HG02885 (cell line): ENCODE results near the gene SORBS1.
A peak's percentile ranks its signal among the peaks of the same experiment; 100 is the strongest.

Source experiments
- ATAC-seq: cut with Tn5 transposase; IDR thresholded peaks from one replicate; pipeline ENCODE4 v1.9.1; 2021; ENCODE audit warnings: mild to moderate bottlenecking; ENCODE audit not compliant: unreplicated experiment, poor library complexity

The SORBS1 gene

DNA sequence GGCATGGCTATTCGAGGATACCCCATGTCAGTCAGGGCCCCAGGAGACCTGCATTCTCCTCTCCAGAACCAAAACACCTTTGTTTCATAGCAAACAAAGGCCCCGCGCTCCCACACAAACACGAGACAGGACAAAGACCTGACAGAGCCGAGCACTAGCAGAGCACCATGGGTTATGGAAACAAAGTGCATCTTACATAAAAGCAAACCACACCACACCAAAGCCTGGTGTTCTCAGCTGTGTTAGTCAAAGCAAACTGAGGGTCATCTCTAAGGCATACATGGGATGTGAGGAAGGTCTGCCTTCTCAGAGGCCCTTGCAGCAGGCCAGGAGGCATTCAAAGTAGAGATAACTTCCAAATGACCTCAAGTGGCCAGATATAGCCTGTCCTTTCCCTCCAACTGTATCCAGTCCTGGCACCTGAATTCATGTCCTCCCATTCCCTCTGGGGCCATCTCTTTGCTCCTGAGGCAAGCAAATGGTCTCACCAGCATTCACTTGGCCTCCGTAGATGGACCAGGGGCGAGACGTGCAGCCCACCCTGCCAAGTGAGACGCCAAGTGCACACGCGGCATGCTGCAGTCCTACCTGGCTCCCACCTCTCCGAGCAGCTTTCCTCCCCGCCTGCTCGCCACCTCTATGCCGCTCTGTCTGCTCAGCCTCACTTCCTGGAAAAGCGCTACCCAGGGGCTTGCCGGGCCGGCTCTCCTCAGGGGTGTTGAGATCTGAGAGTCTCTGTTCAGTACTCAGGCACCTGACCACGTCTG is 225.1 kb downstream of the SORBS1 start:
- ATAC-seq, result no peak

DNA sequence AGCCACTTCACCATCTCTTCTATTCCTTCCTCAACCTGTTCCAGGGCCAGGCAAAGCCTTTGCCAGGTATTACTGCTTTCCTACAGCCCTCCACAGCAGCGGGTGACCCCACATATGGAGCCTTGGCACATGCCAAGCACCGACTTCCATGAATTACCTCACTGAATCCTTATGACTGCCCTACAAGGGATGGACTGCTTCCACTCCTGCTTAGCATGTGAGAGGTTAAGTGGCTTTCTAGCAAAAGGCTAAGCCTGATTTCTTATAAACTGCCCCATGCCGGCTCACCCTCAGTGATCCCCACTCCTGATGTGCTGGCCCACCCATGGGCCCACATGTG is 226.4 kb downstream of the SORBS1 start:
- ATAC-seq, result no peak

DNA sequence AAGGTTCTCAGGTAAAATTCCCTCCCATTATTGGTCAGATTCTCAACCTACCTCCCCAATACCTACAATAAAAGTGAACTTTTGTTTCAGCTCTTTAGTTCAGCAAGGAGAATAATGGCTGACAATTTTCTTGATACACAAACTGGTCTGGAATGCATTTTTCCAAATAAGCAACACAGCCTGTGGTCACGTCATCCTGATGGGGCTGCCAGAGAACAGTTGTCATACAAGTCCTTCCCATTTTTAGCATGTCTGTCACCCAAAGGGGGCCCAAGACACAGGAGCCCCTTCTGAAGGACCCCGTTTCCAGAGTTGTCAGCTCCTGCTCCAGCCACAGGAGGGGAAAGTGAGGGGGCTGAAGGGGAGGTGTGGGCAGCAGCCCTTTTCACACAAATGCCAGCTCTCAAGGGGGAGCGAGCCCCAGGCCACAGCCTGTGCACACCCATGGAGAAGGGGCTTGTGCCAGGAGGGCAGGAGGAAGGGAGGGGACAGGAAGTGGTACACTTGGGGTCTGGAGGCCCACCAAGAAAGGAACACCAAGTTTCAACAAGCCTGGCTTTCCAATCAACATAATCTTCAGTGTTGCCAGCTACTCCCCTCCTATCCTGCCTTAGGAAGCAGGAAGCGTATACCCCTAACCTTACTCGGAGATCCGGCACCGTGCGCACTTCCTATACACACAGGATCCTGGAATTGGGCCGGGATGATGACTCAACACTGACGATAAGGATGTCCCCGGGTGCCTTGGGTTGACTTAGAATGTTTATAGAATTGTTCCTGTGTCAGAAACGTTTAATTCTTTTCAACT is 227.0 kb downstream of the SORBS1 start:
- no peak for ATAC-seq

DNA sequence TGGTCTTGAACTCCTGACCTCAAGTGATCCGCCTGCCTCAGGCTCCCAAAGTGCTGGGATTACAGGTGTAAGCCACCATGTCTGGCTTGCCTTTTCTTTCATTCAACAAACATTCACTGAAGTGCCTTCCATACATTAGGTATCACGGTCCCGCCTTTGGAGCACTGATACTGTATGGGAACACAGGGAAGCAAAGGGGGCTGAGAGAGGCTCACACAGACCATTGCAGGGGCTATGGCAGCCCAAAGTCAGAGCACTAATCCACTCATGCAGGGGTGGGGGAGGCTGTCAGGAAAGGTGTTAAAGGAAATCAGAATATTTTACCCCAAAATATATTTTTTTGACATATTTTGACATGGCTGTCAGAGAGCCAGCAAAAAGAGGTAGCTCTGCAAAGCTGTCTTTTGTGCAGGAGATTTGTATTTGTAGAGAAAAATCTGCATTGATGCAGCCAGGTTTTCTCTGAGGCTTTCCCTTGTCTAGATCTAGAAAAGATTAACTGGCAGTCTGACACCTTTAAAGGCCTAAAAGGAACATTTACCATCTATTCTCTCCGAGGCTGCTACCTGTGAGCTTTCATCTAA is 228.4 kb downstream of the SORBS1 start:
- ATAC-seq, result no peak

DNA sequence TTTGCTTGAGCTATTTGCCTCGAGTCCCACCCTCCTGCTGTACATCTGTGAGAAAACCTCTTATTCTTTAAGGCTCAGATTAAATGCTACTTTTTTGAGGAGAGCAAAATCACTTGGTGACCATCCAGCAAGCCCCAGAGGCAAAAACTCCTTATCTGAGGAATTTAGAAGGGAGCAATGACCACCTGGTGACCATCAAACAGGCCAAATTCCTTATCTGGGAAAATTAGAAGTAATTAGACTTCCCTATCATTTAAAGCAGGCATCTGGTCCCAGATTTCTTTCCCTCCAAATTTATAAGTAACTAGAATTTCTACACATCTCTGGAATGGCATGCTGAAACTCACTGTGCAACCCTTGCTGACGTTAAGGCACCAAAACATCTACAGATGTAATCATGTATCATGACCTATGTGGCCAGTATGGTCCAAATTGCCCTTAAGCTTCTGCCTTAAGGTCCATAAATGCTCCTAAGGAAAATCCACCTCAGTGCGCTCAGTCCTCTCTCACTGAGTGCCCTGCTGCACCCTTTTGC is 229.5 kb downstream of the SORBS1 start:
- no peak for ATAC-seq

DNA sequence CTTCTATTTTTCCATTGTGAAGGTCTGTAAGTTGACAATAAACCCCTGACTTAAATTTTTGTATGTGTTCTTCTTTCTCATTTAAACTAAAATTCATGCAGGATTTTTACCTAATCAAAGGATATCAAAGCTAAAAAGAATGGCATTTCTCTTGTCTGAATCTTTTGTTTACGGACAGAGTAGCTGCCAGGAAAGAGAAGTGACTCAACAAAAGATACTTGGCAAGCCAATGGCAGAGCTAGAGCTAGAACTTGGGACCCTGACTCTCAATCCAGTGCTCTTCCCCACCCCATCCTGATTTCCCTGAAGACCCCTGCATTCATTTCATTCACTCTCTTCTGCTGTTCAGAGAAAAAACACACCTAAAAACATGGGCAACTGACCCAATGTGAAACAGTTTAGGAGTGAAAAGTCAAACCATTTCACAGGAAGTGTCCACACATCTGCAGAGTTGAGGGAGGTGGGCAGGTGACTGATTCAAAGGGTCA is 230.2 kb downstream of the SORBS1 start:
- ATAC-seq, result no peak

DNA sequence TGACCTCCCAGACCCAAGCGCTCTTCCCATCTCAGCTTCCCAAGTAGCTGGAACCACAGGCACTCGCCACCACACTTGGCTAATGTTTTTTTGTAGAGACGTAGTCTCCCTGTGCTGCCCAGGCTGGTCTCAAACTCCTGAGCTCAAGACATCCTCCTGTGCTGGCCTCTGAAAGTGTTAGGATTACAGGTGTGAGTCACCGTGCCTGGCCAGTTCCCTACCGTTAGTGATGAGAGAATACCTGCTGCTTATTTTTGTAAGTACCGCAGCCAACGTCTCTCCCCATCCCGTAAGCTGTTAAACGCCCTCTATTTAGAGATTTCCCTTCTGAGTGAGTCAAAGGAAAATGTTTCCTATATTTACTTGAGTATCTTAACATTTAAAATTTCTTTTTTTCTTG is 231.9 kb downstream of the SORBS1 start:
- no peak for ATAC-seq

DNA sequence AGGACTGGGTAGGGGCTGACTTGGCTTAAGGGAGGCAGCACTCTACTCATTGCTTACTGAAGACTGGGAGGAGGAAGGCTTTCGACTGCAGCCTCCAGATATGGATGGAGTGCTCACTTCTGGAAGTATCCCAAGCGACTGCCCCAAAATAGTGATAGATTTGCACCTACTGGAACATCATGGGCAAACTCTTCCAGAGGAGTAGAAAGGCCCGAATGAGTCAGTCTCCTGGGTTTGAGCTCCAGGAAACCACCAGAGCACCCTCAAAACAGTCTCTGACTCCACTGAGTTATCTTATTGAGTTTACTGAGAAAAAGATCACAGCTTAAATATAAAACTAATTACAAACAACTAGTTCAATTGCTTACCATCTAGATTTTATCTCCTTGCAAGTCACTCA is 233.2 kb downstream of the SORBS1 start:
- ATAC-seq, result no peak

DNA sequence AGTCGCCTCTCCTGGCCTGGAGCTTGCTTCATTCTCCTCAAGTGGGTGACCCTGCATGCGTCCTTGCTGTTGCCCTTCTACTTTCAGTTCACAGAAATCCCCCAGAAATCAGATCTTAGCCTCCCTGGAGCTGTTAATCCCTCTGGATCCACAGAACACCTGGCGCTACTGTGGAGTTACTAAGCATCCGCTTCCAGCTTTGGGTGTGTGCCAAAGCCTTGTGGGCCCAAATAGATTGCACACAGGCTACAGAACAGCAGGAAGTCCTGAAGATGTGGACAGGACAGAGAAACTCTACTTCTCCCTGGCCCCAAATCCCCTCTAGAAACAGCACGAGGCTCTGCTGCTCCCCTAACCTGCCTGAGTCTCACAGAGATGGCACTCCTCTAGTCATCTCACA is 233.8 kb downstream of the SORBS1 start:
- ATAC-seq, result no peak

DNA sequence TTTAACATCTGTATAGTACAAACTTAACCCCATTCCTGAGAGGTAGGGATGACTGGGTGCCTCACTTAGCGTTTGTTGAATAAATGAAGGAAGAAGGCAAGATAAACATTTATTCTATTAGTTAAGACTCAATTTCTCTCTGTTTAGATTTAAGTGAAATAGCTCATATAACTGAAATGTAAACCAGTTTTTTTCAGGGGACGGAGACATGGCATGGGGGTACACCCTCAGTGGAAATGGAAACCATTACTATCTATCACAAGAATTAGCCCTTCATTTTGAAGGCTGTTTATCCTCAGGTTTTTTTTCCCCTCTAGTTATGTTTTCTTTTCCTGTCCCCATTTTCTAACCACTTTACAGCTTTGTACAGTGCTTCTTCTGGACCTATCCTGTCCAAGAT is 234.8 kb downstream of the SORBS1 start:
- ATAC-seq, result no peak

DNA sequence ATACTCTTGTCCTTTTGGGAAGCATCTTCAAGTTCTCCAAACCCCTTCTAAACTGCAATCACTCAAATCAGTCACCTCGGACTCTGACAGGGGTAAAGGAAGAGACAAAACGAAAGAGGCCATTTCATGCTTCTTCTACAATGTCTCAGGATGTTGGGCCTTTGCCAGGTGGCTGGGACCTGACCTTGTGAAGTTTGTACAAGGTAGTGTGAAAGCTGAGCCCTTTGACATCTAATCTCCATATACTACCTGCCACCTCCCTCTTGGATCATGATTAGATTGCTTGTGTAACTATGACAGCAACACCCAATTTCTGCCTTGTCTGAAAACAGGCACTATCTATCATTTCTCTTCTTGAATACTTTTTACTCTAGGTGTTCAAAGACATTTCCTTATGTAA is 235.3 kb downstream of the SORBS1 start:
- no peak for ATAC-seq

DNA sequence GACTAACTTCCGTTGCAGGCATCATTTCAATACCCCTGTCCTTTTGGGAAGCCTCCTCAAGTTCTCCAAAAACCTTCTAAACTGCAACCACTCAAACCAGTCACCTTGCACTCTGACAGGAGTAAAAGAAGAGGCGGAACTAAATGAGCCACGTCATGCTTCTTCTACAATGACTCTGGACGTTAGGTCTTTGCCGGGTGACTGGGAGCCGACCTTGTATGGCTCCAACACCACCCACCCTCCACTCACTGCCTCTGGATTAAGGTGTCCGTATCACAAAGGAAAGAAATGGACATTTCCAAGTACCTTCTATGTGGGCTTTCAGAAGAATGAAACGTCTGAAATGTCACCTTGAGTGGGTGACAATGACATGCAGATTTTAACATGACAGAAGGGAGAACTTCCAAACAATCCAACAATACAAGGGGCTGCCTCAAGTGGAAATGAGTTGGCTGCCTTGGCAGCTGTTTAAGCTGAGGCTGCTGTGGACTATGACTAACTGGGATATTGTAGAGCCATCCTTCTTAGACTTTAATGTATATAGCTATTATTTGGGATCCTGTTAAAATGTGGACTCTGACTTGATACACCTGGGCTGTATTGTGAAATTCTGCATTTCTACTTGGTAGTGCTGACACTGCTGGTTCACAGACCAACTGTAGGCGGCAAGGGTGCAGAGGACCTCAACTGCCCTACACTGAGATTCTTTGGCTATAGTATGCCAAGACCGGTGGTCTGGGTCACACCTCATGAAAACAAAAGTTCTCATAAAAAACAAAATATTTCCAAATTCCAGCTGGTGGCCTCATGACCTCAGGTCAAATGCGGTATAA is 236.5 kb downstream of the SORBS1 start:
- no peak for ATAC-seq

DNA sequence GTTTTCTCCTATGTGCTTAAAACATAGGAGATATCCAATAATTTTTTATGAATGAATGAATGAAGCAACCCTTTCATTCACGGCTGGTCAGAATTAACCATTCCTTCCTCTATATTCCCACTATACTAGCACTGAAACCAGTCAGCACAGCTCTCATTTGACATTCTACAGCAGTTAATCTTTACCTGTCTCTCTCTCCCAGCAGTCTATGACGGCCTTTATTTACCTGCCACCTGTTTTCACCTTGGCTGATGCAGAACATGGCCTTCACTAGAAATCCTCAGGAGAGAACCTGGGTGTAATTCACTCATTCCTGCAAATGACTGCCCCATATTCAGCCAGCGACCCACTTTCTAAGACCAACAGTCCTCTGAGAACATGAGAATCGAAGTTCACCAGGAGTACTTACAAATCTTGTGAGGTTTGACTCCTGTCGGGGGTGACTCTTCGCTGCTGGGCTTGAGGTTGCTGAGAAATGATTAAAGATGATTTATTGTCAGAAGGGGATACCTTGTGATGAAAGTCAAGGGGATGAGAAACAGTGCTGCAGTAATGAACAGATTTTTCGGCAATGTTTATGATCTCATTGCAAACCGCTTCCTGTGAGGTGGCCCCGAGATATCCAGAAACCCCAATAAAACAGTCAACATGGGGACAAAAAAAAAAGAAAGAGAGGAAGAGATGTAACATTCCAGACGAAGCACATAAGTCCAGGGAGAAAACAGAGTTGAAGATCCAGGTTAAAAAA is 239.4 kb downstream of the SORBS1 start:
- ATAC-seq, result no peak

DNA sequence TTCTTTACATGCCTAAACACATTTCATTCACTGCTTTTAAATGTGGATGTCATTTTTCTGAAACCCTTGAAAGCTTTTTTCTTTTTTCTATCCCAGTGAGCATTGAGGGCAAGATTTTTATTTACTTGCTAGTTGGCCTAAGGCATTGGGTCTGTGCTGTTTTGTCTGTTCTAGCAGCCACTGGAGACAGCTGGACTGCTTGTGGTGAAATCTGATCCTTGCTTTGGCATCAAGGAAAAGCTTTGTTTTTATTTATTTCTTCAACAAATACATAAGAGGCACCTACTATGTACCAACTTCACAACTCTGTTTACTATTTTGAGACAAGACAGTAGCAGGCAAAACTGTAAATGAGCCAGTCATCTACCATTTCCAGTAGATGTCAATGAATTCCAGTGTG is 241.9 kb downstream of the SORBS1 start:
- no peak for ATAC-seq

DNA sequence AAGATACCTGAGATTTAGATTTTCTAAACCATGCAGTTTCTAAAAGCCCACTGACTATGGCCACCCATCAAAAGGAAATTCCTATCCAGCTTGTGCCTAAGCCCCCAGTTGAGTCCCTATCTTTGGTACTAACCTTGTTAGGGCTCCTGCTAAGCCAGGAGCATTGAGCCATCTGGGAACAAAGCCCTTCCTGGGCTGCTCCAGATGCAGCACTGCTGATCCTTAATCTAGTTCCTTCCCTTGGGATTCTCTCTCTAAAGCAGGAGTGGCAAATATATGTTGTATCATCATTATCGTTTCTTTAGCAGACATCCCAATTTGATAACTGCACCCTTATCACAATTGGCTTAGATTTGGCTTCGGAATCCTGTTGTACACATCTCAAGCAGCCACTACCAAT is 245.7 kb downstream of the SORBS1 start:
- ATAC-seq, result no peak

DNA sequence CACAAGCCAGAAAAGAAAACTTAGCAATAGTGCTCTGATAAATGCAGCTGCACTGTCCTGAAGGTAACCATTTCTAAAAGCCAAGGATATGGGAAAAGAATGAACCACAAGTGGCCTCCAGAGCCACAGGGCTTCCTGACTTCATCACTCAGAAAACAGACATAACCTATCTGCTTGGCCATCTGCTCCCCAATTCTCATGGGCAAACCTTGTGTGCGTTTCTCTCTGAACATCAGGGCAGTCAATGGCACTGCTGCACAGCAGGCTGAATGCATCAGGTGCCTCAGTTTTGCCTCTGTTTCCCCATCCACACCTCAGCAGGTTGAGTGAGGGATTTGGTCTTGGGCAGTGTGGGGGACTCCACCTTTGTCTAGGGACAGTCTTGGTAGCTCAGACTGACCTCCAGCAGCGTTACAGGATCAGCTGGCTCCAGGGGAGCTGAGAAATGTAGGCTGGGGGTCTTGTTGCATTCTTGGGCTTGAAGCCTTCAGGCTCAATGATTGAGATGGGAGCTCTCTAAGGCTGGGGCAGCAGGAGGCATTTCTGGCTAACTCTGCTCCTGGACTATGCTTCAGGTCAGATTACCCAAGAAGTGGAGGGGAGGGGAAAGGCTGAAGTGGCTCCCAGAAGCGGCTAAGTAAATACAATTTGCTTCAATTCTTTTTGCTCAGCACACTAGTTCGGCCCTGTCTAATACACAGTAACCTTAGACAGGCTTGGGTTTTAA is 246.8 kb downstream of the SORBS1 start:
- ATAC-seq, result no peak

DNA sequence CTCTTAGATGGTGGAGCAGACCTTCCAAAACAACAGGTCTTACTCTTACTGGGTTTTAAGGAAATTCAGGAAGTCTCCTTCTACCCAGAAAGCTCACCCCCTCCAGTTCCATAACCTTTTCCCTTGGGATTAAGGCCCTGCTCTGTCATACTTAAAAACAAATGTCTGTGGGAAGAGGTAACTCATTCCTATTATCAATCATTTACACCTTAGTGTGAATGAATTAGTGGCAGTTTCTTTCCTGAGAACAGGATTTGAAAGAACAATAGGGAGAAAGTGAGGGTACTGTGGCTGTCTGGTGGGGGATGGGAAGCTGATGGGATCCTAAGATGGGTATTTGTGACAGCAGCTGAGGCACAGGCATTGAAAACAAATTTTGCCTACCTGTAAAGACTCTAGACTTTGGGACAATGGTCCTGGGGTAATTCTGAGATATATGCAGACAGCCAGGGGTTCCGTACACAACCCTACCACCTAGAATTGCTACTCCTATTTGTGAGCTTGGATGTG is 248.1 kb downstream of the SORBS1 start:
- ATAC-seq, result no peak

DNA sequence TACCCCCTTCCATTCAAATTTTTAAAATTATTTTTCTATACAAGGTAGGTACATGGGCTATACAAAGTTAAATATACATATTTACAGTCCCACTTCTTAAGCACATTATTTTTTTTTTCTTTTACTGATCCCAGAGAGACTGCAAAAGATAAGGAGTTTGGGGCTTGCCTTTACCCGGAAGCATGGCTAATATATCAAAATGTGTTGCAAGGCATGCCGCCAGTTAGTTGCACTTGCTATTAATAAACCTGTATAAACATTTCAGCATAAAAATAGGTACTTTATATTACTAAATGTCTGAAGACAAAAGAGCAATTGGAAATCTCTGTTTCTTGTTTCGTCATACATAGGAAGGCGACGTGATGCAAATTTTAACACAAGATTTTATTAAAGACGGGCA is 248.9 kb downstream of the SORBS1 start:
- no peak for ATAC-seq

DNA sequence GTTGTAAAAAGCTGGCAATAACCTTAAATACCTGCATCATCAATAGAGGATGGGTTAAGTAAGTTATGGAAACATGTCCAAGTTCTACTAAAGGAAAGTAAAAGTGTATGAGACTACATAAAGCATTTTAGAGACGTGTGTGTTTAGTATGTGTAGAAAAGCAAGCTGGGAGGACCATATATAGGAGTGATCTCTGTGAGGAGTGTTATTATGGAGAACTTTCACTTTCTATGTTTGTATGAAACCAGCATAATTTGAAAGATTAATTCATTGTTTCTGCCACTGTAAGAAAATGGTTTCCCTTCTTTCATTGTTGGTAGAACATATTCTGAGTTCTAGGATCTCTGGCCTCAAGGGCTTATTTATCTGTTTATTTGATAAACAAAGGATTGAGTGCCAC is 251.2 kb downstream of the SORBS1 start:
- ATAC-seq, result peak; percentile 54
